ENCODE results near the gene GJC1.

GRCh38 chr17:44780161-44780560 lies 49.9 kb downstream of the GJC1 start:
- TF ChIP-seq EZH2 (IDR thresholded peaks at IDR 0.05; ENCODE audit: borderline replicate concordance, low read depth, low read length, severe bottlenecking), result no peak
- no peak for TF ChIP-seq CTCF (IDR thresholded peaks at IDR 0.05; ENCODE audit: extremely low read depth in 1 of 2, insufficient read depth in 1 of 2, low read depth in 1 of 2, low read length in 2 of 2)
- no peak for TF ChIP-seq JUN (IDR thresholded peaks at IDR 0.05; ENCODE audit: borderline replicate concordance, insufficient read depth, insufficient read length, low read depth)
- TF ChIP-seq POLR2A (IDR thresholded peaks at IDR 0.05; ENCODE audit: low read depth, low read length), result no peak
- TF ChIP-seq POLR2AphosphoS5 (IDR thresholded peaks at IDR 0.05; ENCODE audit: insufficient read depth, low read depth, low read length), result no peak
- TF ChIP-seq, protein P1, sequence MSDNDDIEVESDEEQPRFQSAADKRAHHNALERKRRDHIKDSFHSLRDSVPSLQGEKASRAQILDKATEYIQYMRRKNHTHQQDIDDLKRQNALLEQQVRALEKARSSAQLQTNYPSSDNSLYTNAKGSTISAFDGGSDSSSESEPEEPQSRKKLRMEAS (IDR thresholded peaks at IDR 0.05; ENCODE audit: insufficient read depth, insufficient read length), result no peak
- TF ChIP-seq MYC (IDR thresholded peaks at IDR 0.05; ENCODE audit: low read depth, low read length), result no peak
